ENCODE data around the gene NXPE1. TPM values are rescaled to one million over a fixed set of nuclear protein-coding genes. Genes with fewer than 3 reads are reported as not detected.

NXPE1 gene
- total RNA-seq, 1 donor from 2014 or later: not detected

Small RNAs within 50 kb of the gene (small RNA-seq; reads per million reads assigned to genes)
- gene RF01210: not detected

Other genes with a start within 250 kb of the NXPE1 start
- 13.9 TPM for gene C11orf71, start 159.4 kb downstream of the NXPE1 start, total RNA-seq
- gene RBM7, start 159.2 kb downstream of the NXPE1 start, total RNA-seq: 25.7 TPM
- 32.2 TPM for gene REXO2, start 120.4 kb downstream of the NXPE1 start, total RNA-seq
- gene NXPE4, start 35.9 kb upstream of the NXPE1 start, total RNA-seq: not detected
- 0.82 TPM for gene NXPE2, start 118.6 kb upstream of the NXPE1 start, total RNA-seq